Measurements from ENCODE around the gene EXO1.

The EXO1 gene

GRCh38 chr1:241934866-241935265 is 86.9 kb downstream of the EXO1 start:
- DNase-seq (ENCODE audit: low read depth): no peak
- TF ChIP-seq, protein P1, sequence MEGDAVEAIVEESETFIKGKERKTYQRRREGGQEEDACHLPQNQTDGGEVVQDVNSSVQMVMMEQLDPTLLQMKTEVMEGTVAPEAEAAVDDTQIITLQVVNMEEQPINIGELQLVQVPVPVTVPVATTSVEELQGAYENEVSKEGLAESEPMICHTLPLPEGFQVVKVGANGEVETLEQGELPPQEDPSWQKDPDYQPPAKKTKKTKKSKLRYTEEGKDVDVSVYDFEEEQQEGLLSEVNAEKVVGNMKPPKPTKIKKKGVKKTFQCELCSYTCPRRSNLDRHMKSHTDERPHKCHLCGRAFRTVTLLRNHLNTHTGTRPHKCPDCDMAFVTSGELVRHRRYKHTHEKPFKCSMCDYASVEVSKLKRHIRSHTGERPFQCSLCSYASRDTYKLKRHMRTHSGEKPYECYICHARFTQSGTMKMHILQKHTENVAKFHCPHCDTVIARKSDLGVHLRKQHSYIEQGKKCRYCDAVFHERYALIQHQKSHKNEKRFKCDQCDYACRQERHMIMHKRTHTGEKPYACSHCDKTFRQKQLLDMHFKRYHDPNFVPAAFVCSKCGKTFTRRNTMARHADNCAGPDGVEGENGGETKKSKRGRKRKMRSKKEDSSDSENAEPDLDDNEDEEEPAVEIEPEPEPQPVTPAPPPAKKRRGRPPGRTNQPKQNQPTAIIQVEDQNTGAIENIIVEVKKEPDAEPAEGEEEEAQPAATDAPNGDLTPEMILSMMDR (IDR thresholded peaks at IDR 0.05; ENCODE audit: control insufficient read depth, insufficient read depth, low read depth, low read length, missing control alignments): no peak
- H3K4me3 ChIP-seq (ENCODE audit: control insufficient read depth, low read depth, low read length): no peak overlapping the region
